ENCODE data around the gene PTN. TPM values are rescaled to one million over a fixed set of nuclear protein-coding genes. Genes with fewer than 3 reads are reported as not detected.

The PTN gene
- total RNA-seq, 1 donor from 2014 or later, result 271 TPM

DNA sequence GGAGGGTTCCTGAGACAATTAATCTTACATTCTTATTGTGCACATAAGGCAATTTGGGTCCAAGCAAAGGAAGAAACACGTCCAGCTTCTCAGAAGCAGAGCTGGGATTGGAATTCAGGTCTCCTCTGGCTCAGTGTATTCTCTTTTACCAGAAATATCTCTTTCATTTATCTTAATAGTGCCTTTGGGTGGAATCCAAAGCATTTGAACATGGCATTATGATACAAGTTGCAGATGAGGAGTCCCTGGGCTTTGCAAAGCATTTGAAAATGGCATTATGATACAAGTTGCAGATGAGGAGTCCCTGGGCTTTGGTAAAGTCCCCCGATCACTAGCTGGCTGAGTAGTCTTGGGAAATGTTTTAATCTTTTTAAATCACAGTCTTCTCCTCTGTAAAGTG is 30.0 kb upstream of the PTN start:
- no peak overlapping the region for H3K27ac Mint-ChIP-seq
- H3K4me1 Mint-ChIP-seq (ENCODE audit: unreplicated experiment), result peaks cover 7% of the 10 kb centered on the region
- TF ChIP-seq, protein P1, sequence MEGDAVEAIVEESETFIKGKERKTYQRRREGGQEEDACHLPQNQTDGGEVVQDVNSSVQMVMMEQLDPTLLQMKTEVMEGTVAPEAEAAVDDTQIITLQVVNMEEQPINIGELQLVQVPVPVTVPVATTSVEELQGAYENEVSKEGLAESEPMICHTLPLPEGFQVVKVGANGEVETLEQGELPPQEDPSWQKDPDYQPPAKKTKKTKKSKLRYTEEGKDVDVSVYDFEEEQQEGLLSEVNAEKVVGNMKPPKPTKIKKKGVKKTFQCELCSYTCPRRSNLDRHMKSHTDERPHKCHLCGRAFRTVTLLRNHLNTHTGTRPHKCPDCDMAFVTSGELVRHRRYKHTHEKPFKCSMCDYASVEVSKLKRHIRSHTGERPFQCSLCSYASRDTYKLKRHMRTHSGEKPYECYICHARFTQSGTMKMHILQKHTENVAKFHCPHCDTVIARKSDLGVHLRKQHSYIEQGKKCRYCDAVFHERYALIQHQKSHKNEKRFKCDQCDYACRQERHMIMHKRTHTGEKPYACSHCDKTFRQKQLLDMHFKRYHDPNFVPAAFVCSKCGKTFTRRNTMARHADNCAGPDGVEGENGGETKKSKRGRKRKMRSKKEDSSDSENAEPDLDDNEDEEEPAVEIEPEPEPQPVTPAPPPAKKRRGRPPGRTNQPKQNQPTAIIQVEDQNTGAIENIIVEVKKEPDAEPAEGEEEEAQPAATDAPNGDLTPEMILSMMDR (conservative IDR thresholded peaks at IDR 0.05), result no peak

DNA sequence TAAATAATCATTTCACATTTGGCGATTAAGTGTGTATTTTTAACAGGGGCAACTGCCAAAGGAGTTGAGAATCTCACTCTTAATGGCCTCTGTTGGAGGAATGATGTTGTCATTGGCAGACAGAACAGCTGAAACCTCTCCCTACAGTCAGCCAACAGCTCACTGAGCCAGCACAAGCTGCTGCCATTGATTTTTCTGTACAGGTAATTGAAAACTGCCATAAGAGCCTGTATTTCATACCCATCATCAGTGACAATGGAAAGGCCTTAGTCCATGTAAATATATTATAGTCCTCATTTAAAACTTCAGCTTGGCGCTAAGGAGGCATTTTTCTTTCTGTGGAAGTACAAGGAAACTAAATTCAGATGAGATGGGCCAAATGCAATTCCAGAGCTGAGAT is 28.1 kb upstream of the PTN start:
- Mint-ChIP-seq H3K4me3 (no peak overlapping the region), H3K9me3 (peaks cover 5% of the 10 kb centered on the region), H3K27me3 (no peaks in the 10 kb centered on the region), H3K36me3 (no peaks in the 10 kb centered on the region), H3K4me1 (ENCODE audit: unreplicated experiment) (peaks cover 7% of the 10 kb centered on the region), H3K27ac (no peak overlapping the region)
- DNase-seq (ENCODE audit: extremely low spot score, unreplicated experiment), result no peak
- TF ChIP-seq, protein P1 (conservative IDR thresholded peaks at IDR 0.05), result no peak

More for the DNA sequence above, 30.0 kb upstream of the PTN start:
- Mint-ChIP-seq H3K4me3 (no peak overlapping the region), H3K9me3 (no peaks in the 10 kb centered on the region), H3K27me3 (no peaks in the 10 kb centered on the region), H3K36me3 (no peaks in the 10 kb centered on the region)
- DNase-seq (ENCODE audit: extremely low spot score, unreplicated experiment), result no peak

- no peaks in the 10 kb centered on the region for H3K27me3 Mint-ChIP-seq
- DNase-seq (ENCODE audit: extremely low spot score, unreplicated experiment), result no peak
- TF ChIP-seq, protein P1 (conservative IDR thresholded peaks at IDR 0.05), result no peak
- no peaks in the 10 kb centered on the region for H3K4me1 Mint-ChIP-seq (ENCODE audit: unreplicated experiment)
- H3K36me3 Mint-ChIP-seq, result peaks cover 3% of the 10 kb centered on the region
- H3K9me3 Mint-ChIP-seq, result peaks cover 20% of the 10 kb centered on the region
- H3K4me3 Mint-ChIP-seq, result no peak overlapping the region
- H3K27ac Mint-ChIP-seq, result no peak overlapping the region
Measured at GRCh38 chr7:137366995-137367394, 23.5 kb upstream of the PTN start.

DNA sequence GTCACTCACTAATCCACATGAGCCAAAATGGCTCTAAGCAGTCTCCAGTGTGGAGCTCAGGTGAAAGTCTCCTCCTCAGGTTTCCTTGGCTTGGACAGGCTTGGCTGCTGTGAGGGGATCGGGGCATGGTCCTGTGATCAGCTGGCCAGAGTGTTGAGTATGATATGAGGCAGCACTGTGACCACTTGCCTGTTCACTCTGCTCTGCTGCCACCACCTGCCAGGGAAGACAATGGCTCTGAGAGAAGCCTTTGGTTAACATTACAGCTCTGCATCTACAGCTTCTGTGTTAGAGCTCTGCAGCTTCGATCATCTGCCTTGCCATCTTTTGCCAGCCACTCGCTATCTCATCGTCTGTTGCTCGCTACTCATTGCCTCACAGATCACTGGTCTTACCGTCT is 20.1 kb upstream of the PTN start:
- DNase-seq (ENCODE audit: extremely low spot score, unreplicated experiment), result no peak
- Mint-ChIP-seq H3K27me3 (no peaks in the 10 kb centered on the region), H3K9me3 (peaks cover 32% of the 10 kb centered on the region), H3K27ac (no peak overlapping the region), H3K36me3 (peaks cover 3% of the 10 kb centered on the region), H3K4me3 (no peak overlapping the region), H3K4me1 (ENCODE audit: unreplicated experiment) (no peaks in the 10 kb centered on the region)
- TF ChIP-seq, protein P1 (conservative IDR thresholded peaks at IDR 0.05), result no peak

- Mint-ChIP-seq H3K27ac (no peak overlapping the region), H3K36me3 (peaks cover 3% of the 10 kb centered on the region), H3K4me3 (no peak overlapping the region), H3K4me1 (ENCODE audit: unreplicated experiment) (no peaks in the 10 kb centered on the region), H3K9me3 (peaks cover 31% of the 10 kb centered on the region), H3K27me3 (no peaks in the 10 kb centered on the region)
- TF ChIP-seq, protein P1 (conservative IDR thresholded peaks at IDR 0.05), result no peak
- no peak for DNase-seq (ENCODE audit: extremely low spot score, unreplicated experiment)
Measured at GRCh38 chr7:137360087-137360679, 16.6 kb upstream of the PTN start.

- TF ChIP-seq, protein P1 (conservative IDR thresholded peaks at IDR 0.05), result no peak
- no peaks in the 10 kb centered on the region for H3K27me3 Mint-ChIP-seq
- H3K9me3 Mint-ChIP-seq, result peaks cover 5% of the 10 kb centered on the region
- H3K4me3 Mint-ChIP-seq, result no peak overlapping the region
- no peak for DNase-seq (ENCODE audit: extremely low spot score, unreplicated experiment)
- H3K36me3 Mint-ChIP-seq, result no peaks in the 10 kb centered on the region
- no peak overlapping the region for H3K27ac Mint-ChIP-seq
- no peaks in the 10 kb centered on the region for H3K4me1 Mint-ChIP-seq (ENCODE audit: unreplicated experiment)
Measured at GRCh38 chr7:137354961-137355360, 11.4 kb upstream of the PTN start.
